GM19397 (cell line): ENCODE data around the gene APOBEC3B.
"Not testable (repeated sequence)": the region's sequence is repeated elsewhere in the genome, so short reads cannot be mapped to it uniquely, and the experiment has no call there.

Experiments used
- ATAC-seq: cut with Tn5 transposase; IDR thresholded peaks from one replicate; pipeline ENCODE4 v1.9.1; 2021; ENCODE audit warnings: mild to moderate bottlenecking, moderate library complexity; ENCODE audit not compliant: unreplicated experiment

The APOBEC3B gene

DNA sequence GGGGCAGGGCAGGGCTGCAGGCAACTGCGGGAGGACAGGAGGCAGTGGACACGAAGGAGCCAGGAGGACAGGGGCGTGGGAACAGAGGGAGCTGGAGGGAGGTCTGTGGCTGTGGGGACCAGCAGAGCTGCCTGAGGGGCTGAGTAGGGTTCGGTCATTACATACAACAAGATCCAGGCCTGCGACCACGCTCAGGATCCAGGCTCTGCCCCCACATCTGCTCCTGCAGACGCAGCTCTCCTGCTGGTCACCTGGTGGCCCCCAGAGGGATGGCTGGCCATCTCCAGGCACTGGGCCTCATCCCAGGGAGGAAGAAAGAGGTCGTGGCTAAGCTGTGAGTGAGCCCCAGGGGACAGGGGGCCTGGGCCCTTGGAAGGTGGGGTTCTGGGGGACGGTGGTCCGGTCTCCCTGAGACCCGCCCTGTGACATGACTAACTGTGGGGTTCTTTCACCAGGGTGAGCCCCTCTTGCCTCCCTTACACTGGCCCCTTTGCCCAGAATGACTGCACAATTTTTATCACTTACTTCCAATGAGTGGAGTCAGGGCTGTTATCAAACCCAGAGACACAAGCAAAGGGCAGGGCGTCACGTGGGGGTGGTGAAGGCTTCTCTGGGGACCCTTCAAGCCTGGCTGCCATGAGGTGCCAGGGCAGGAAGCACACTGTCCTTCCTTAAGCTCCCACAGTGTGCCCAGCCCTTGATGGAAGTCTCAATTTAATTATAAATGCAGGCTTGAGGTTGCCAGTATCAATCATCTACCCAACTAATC lies 31.4 kb upstream of the APOBEC3B start:
- ATAC-seq, result no peak

DNA sequence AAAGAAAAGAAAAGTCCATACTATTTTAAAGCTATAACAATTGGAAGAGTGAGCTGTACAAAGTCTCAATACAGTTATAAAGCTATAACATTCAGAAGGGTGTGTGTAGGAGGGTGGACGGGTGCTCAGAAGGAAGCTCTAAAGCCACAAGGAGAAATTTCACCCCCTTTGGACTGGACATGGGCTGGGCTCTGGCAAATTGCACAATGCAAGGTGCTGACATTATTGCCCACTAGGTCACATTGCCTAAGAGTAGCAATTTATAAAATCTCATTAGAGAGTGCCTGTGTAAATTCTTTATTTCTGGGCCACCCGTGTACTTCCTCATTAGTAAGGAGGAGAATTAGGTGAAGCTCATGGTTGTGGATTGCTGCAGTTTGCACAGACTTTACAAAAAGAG lies 30.4 kb upstream of the APOBEC3B start:
- ATAC-seq, result no peak

DNA sequence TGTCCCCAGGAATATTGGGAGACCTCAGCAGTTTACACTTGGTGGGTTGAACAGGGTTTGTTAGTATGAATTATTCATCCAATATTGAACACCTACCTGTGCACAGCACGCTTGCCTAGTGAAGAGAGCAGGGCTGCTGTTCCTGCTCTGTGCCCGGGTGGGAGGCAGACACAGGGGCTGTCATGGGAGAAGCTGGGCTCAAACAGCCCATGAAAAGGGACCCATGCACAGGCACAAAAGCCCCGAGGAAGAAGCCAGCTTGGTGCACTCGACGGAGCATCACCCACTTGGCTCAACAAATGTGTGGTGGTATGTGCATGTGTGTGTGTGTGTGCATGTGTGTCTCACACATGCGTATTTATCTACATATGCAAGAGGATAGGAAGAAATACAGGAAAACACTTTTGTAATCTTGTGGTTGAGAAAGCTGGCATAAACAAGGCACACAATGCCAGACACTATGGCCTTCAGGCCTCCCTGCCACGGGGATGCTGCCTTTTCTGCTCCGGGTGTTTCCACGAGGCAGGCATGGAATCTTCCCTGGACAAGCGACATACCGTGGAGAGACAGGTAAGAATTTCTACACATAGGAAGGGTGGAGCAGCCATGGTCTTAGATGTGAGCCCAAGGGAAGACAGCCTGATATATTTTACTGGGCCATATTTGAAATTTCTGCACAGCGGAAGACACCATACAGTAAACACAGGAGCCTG lies 29.7 kb upstream of the APOBEC3B start:
- ATAC-seq, result no peak

DNA sequence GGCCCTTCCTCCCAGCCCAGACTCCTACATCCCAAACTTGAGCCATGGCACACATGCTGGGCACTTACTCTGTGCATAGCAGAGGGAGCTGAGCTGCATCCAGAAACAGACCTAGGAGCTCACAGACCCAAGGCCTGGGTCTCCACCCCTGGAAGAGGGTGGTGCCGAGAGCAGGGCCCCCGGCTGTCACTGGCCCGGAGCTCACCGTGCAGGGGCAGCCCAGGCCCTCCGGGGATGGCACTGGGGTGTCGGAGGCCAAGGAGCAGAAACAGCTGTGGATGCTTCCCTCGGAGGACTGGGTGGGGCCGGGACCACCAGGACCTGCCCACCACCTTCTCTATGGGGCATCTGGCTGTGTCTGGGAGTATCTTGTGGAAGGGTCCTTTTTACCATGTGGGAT lies 29.1 kb upstream of the APOBEC3B start:
- no peak for ATAC-seq

DNA sequence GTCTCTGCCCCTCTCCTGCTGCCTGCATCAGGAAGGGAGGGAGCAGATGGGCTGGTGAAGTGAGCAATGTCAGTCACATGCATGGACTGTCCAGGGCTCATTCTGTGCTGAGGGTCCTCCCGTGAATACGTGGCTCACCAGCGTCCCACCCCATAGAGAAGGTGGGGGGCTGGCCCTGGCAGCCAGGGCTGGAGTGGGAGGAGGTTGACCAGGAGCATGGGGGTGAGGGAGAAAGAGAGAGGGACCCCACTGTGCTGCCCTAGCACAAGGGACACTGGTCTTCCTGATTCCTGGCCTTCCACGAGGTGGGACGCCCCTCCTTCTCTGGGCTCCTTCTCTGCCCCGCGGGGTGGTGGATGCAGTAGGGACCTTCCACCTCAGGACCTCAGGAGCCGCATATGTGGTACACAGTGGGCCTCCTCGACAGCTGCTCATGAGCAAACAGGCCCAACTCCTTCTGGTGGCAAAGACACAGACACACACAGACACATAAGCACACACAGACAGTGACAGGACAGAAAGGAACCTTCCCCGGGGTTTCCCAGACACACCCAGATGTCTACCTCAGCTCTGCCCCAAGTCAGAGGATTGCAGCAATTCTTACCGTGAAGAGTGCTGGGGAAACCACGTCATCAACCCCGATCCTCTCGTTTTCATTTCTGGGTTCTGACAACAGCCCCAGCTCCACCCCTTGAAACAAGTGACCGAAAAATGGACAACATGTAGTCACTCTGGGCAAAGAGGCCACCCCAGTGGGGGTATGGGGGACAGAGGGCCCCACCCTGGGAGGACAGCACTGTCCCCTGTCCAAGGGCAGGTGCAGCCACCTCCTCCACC lies 28.4 kb upstream of the APOBEC3B start:
- ATAC-seq, result no peak

DNA sequence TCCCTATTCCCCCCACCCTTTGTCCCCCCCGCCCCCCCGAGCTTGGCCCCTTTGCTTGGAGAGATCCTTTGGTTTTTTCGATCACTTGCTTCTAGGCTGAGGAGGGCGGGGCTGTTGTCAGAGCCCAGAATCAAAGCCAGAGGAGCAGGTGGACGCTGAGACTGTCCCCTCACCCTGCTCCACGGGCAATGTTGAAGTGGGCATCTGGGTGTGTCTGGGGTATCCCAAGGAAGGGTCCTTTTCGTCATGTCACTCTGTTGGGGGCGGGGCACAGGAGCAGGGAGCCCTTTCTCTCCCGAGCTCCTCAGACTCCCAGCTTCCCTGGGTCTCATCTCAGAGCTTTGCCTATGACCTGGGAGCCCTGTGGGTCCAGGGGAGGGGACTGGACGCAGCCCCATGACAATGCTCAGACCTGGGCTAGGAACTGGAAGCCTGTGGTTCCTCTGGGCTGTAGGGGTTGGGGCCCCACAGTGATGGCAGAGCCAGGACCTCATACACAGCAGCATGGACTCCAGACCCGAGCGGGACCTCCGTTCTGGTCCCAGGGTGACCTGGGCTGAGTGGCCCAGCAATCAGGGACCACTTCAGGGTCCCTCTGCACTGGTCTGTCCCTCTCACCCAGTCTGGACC lies 27.6 kb upstream of the APOBEC3B start:
- no peak for ATAC-seq

DNA sequence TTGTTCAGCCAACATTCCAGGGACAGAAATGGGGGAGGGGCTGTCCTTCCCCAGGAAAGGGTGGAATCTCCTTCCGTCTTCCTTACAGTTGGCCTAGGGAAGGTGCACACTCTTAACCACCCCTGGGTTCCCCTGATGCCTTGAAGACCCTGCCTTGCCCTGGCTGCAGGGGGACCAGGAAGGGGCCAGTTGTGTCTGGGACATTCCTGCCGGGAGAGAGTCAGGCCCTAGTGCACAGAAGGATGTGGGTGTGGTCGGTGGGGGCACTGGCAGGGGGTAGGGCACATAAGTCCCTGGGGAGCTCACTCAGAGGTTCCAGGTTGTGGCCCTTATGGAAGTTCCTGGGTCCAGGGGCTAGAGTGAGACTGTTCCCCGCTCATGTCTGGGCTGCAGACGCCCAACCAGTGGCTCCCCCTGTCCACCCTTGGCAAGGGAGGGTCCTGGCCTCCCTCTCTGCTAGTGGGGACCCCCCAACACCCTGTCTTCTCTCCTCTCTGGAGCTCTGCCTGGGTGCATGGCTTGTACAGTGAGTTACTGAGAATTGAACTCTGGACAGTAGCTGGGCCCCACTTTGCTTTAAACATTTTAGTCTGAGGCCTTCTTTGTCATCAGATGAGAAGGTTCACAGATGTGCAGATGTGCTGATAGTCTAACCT lies 26.8 kb upstream of the APOBEC3B start:
- no peak for ATAC-seq

DNA sequence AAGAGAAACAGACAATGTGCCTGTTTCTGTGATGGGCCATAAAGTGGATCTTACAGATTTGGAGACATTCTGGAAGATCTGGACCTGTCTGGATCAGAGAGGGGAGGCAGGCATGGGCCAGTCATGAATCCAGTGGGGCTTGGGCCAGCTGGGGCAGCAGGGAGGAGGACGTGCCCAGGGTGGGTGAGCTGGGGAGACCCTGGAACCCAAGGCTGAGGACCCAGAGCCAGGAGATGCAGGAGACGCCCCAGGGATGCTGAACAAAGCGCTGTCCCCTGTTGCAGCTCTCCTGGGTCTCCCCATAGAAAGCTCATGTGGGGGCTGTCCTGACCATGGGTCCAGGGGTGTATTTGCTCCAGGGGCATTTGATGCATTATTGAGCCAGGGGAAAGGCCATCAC lies 26.2 kb upstream of the APOBEC3B start:
- no peak for ATAC-seq

DNA sequence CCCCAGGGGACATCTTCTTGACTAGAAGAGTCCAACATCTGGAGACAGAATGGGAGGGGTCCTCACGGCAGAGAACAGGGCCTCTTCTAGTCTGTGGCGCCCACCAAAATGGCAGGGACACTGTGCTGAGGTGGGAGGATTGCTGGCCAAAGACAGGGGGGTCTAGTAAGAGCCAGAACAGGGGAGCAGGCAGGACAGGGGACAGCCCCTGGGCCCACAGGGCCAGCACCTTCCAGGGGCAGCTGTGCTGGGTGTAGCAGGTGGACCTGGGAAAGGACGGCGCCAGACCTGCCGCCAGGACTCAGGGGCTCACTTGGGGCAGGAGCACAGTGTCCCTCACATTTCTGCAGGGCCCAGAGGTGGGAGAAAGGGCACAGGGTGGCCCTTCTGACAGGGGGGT lies 25.6 kb upstream of the APOBEC3B start:
- ATAC-seq, result no peak

DNA sequence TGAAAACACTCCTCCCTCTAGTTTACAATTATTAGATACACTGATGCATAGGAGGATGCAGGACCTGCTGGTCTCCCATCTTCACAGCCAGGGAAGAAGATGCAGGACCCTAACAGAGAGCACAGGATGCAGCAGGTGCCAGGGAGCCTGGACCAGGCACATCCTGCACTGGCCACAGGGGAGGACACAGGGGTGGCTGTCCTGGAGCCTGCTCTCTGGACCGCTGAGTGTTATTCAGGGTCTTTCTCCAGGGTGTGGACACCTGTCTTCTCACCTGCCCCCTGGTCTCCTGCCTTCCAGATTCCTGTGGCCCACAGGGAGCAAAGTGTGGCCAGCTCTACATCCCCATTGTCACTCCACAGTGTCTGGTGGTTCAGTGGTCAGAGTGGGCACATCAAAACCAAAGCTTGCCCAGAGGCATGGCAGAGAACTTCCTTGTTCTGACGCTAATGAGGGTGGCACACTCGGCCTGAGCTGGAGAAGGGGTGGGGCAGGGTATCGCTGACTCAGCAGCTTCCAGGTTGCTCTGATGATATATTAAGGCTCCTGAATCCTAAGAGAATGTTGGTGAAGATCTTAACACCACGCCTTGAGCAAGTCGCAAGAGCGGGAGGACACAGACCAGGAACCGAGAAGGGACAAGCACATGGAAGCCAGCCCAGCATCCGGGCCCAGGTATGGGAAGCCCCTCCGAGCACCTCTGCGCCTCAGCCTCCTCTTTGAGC lies 24.9 kb upstream of the APOBEC3B start, which contains the start of gene APOBEC3A:
Gene APOBEC3A (plus strand): TSS at position 564 of the 725 bp plus-strand sequence. CDS start 83 bp downstream, at position 647.
- ATAC-seq, result no peak

DNA sequence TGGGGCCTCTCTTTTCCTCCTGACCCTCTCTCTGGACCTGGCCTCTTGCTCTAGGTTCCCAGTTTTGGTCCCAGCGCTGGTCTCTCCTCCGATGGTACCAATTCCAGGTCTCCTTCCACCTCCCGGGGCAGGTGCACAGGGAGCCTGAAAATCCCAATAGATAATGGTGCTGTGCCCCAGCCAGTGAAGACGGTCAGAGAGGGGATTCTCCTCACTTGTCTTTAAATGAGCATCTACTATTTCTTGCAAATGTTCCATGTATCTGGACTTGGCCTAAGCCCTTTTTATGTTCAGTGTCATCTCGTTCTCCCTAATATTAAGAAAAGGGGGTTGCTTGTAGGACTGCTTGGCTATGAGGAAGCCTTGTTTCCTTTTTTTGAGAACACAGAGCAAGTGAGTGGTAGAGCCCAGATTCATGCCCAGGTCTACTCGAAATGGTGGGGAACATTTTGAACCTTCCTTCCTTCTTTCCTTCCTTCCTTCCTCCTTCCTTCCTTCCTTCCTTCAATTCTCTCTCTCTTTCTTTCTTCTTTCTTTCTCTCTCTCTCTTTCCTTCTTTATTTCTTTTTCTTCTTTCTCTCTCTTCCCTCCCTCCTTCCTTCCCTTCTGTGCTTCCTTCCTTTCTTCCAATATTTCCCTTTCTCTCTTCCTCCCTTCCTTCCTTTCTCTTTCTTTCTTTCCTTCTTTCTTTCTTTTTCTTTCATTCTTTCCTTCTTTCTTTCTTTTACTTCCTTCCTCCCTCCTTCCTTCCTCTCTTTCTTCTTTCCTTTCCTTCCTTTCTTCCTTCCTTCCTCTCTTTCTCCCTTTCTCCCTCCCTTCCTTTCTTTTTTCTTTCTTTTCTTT lies 24.1 kb upstream of the APOBEC3B start:
- ATAC-seq, result no peak

DNA sequence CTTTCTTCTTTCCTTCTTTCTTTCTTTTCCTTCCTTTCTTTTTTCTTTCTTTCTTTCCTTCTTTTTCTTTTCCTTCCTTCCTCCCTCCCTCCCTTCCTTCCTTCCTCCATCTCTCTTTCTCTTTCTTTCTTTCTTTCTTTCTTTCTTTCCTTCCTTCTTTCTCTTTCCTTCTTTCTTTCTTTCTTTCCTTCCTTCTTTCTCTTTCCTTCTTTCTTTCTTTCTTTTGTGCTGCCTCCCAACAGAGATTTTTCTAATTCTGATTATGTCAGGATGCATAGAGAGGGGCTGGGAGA lies 23.6 kb upstream of the APOBEC3B start:
- not testable (repeated sequence) for ATAC-seq

DNA sequence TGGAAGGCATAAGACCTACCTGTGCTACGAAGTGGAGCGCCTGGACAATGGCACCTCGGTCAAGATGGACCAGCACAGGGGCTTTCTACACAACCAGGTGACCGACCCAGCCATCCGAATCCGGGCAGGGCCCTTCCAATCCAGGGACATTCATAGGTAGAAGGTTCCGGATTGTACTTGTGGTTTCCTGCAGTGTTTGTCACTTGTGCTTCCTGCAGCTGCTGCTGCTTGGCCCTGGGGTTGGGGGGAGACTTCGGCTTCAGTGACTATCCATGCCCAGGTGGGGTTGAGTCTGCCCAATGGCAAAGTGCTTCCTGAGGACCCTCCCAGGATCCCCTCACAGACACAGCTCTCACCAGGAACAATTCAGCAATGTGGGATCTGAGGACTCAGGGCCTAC lies 22.6 kb upstream of the APOBEC3B start:
- no peak for ATAC-seq

DNA sequence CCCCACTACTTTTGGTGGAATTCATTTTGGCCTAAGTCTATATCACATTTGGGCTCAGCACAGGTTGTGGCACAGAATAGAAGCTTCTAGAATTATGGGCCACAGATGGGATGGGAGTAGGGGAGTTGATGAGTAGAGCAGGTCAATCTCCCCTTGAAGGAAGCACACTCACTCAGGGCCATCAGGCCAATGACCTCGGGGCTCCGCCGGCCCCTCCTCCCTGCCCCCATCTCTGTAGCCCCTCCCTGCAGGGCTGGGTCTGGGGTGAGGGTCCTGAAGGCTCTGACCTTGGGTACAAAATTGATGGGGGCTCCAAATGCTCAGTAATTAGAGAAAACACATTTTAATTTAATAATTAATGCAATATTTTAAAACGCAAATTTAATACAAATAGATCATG lies 21.5 kb upstream of the APOBEC3B start:
- not testable (repeated sequence) for ATAC-seq

DNA sequence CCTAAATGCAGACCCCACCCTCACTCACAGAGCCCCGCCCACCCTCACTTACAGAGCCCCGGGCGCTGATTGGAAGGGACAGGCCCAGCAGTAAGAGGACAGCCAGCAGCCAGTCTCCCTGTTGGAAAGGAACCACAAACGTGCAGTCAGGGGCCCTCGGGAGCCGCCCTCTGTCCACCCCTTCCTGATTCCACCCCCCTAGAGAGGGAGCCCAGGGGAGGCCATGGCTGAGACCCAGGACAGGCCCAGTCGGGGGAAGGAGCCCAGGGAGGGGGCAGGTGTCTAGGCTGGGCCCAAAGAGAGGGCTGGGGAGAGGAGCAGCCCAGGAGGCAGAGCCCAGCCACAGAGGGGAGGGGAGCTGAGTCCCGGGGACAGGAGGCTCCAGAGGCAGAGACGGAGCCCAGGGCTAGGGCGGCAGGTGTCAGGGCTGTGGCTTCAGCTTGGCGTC lies 18.8 kb upstream of the APOBEC3B start:
- not testable (repeated sequence) for ATAC-seq

DNA sequence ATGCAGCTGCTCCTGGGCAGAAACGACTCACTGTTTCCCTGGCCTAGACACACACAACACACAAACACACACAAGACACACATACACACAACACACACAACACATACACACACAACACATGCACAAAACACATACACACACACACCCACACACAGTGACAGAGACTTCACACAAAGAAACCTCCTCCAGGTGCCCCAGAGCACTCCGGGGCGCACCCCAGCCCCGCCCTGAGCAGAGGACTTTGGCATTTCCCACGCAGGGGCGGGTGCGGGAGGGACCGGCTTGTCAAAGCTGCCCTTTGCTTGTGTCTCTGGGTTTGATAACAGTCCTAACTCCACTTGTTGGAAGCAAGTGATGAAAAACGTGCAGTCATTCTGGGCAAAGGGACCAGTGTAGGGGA lies 18.3 kb upstream of the APOBEC3B start:
- ATAC-seq, result no peak

DNA sequence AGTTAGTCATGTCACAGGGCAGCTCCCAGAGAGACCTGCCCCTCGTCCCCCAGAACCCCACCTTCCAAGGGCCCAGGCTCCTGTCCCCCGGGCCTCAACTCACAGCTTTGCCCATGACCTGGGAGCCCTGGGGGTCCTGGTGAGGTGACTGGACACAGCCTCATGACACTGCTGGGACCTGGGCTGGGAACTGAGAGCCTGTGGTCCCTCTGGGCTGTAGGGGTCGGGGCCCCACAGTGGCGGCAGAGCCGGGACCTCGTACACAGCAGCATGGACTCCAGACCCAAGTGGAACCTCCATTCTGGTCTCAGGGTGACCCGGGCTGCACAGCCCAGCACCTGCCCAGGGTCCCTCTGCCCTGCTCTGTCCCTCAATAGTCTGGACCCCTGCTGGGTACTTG lies 17.8 kb upstream of the APOBEC3B start:
- no peak for ATAC-seq

DNA sequence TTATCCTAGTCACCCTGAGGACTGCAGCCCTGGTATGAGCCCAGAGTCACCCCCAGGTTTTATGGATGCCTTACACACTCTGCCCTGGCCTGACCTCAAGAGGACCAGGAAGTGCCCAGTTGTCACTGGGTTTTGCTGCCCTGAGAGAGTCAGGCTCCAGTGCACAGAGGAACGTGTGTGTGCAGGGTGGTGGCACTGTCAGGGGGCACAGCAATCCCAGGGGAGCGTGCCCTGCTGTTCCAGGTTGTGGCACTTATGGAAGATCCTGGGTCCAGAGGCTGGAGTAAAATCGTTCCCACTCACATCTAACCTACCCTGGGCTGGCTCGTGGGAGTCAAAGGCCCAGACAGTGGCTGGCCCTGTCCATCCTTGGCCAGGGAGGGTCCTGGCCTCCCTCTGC lies 17.2 kb upstream of the APOBEC3B start:
- no peak for ATAC-seq
